IMR-90 (cell line): ENCODE data around the gene RHOBTB3. TPM values are rescaled to one million over a fixed set of nuclear protein-coding genes. Genes with fewer than 3 reads are reported as not detected.

ENCODE experiments used
- ATAC-seq: fragments of 200-7000 bp; cut with Tn5 transposase; 2 replicates; pipeline ENCODE4 v1.9.1; 2020; ENCODE audit warnings: low read depth, mild to moderate bottlenecking, moderate library complexity
- BruUV-seq: library from RNA; stranded (reverse); fragments of 400-500 nt; replicated peaks from 2 replicates; lab custom pipeline; 2021; lab: Mats Ljungman, UMichigan
- CTCF ChIA-PET: fragments of 300-600 bp; formaldehyde crosslinking; extraction: SDS; loops from one replicate; lab custom pipeline; 2021; ENCODE audit warnings: antibody characterized with exemption; lab: Yijun Ruan, JAX
- POLR2A ChIA-PET: fragments of 300-600 bp; sonication (Branson Sonifier 250); formaldehyde crosslinking; loops from one replicate; lab custom pipeline; 2022; ENCODE audit warnings: antibody characterized with exemption; ENCODE audit not compliant: unreplicated experiment; lab: Charles Lee
- DNase-seq: peaks from one replicate; pipeline ENCODE4 v3.0.0; 2013
- H2AFZ ChIP-seq: replicated peaks from 2 replicates; pipeline ENCODE3; 2013; ENCODE audit warnings: low read length, mild to moderate bottlenecking; ENCODE audit not compliant: poor library complexity
- H2AK5ac ChIP-seq: 2 replicates; pipeline ENCODE4 v1.6.1; 2013; ENCODE audit warnings: low read depth, low read length, inconsistent platforms
- H2AK9ac ChIP-seq: replicated peaks from 2 replicates; pipeline ENCODE3; 2013; ENCODE audit warnings: mild to moderate bottlenecking, low read depth, low read length, moderate library complexity; ENCODE audit not compliant: poor library complexity
- H2BK120ac ChIP-seq: 2 replicates; pipeline ENCODE4 v1.6.1; 2013; ENCODE audit warnings: low read depth, low read length, inconsistent platforms
- H2BK15ac ChIP-seq: 3 replicates; pipeline ENCODE4 v1.6.1; 2013; ENCODE audit warnings: low read depth, low read length, inconsistent platforms
- H2BK20ac ChIP-seq: 2 replicates; pipeline ENCODE4 v1.6.1; 2013; ENCODE audit warnings: low read depth, mild to moderate bottlenecking, inconsistent platforms, low read length, moderate library complexity
- H2BK5ac ChIP-seq: 2 replicates; pipeline ENCODE4 v1.6.1; 2013; ENCODE audit warnings: mild to moderate bottlenecking, low read depth, low read length, inconsistent platforms; ENCODE audit not compliant: poor library complexity, severe bottlenecking
- H3K14ac ChIP-seq: replicated peaks from 2 replicates; pipeline ENCODE4 v1.6.1; 2013; ENCODE audit warnings: low read depth, low read length, inconsistent platforms
- H3K18ac ChIP-seq: 2 replicates; pipeline ENCODE4 v1.6.1; 2013; ENCODE audit warnings: low read depth, low read length, control low read depth
- H3K23ac ChIP-seq: 2 replicates; pipeline ENCODE4 v1.6.1; 2013; ENCODE audit warnings: low read depth, low read length, inconsistent platforms
- H3K27ac ChIP-seq: 2 replicates; pipeline ENCODE4 v1.5.1; 2013; ENCODE audit warnings: mild to moderate bottlenecking, control low read depth, low read length; ENCODE audit not compliant: insufficient read depth
- H3K27me3 ChIP-seq: 2 replicates; pipeline ENCODE4 v1.6.1; 2013; ENCODE audit warnings: low read length; ENCODE audit not compliant: control insufficient read depth, insufficient read depth
- H3K36me3 ChIP-seq: 2 replicates; pipeline ENCODE4 v1.6.1; 2013; ENCODE audit warnings: low read length, mixed read lengths; ENCODE audit not compliant: control insufficient read depth, insufficient read depth
- H3K4ac ChIP-seq: 2 replicates; pipeline ENCODE4 v1.6.1; 2013; ENCODE audit warnings: low read depth, low read length, inconsistent platforms
- H3K4me1 ChIP-seq: 2 replicates; pipeline ENCODE4 v1.6.1; 2013; ENCODE audit warnings: low read length, mixed read lengths; ENCODE audit not compliant: control insufficient read depth, insufficient read depth
- H3K4me2 ChIP-seq: 2 replicates; pipeline ENCODE4 v1.6.1; 2013; ENCODE audit warnings: low read depth, mild to moderate bottlenecking, control low read depth, low read length, moderate library complexity
- H3K4me3 ChIP-seq: 2 replicates; pipeline ENCODE4 v1.5.1; 2013; ENCODE audit warnings: low read depth, mild to moderate bottlenecking, control low read depth, low read length, moderate library complexity; ENCODE audit not compliant: insufficient read depth
- H3K56ac ChIP-seq: 2 replicates; pipeline ENCODE4 v1.6.1; 2013; ENCODE audit warnings: low read length, inconsistent platforms; ENCODE audit not compliant: insufficient read depth; ENCODE audit errors: extremely low read depth
- H3K79me1 ChIP-seq, 2 experiments: 2 replicates each; pipeline ENCODE4 v1.6.1; 2013; ENCODE audit warnings: low read length in 2 of 2, inconsistent platforms in 1 of 2, low read depth in 1 of 2
- H3K9ac ChIP-seq: 2 replicates; pipeline ENCODE4 v1.6.1; 2013; ENCODE audit warnings: low read depth, low read length, control low read depth
- H3K9me1 ChIP-seq: 2 replicates; pipeline ENCODE4 v1.6.1; 2013; ENCODE audit warnings: low read length, inconsistent platforms; ENCODE audit not compliant: insufficient read depth
- H3K9me3 ChIP-seq: 2 replicates; pipeline ENCODE4 v1.6.1; 2013; ENCODE audit warnings: low read length; ENCODE audit not compliant: control insufficient read depth, insufficient read depth
- H4K20me1 ChIP-seq: 2 replicates; pipeline ENCODE4 v1.6.1; 2013; ENCODE audit warnings: low read length, inconsistent platforms; ENCODE audit not compliant: insufficient read depth
- H4K5ac ChIP-seq: 2 replicates; pipeline ENCODE4 v1.6.1; 2013; ENCODE audit warnings: mild to moderate bottlenecking, low read depth, low read length, control low read depth
- H4K8ac ChIP-seq, 2 experiments: 2 replicates each; pipeline ENCODE4 v1.6.1; 2013; ENCODE audit warnings: low read depth in 2 of 2, low read length in 2 of 2, control low read depth in 1 of 2, inconsistent platforms in 1 of 2
- H4K91ac ChIP-seq: 2 replicates; pipeline ENCODE4 v1.6.1; 2013; ENCODE audit warnings: low read depth, low read length, inconsistent platforms; ENCODE audit not compliant: insufficient read depth
- BHLHE40 ChIP-seq: fragments of 150-350 bp; IDR thresholded peaks from 2 replicates; pipeline ENCODE4 v1.6.1; 2016; ENCODE audit warnings: mild to moderate bottlenecking, low read depth, low read length
- CEBPB ChIP-seq: IDR thresholded peaks from 2 replicates; pipeline ENCODE4 v1.6.1; 2012; ENCODE audit warnings: low read depth, low read length, improper control_type of control experiment
- ELK1 ChIP-seq: fragments of 150-350 bp; IDR thresholded peaks from 2 replicates; pipeline ENCODE4 v1.6.1; 2016; ENCODE audit warnings: low read depth, mild to moderate bottlenecking, low read length, moderate library complexity, borderline replicate concordance
- MAFK ChIP-seq: IDR thresholded peaks from 2 replicates; pipeline ENCODE4 v1.6.1; 2012; ENCODE audit warnings: low read depth, low read length, improper control_type of control experiment
- WGBS, 2 experiments: methylation state at CpG; one replicate each; pipeline versions ENCODE4 v1.1.5 to v1.1.7; 2013; ENCODE audit warnings: missing lambda C conversion rate in 2 of 2; ENCODE audit not compliant: insufficient read length in 1 of 2; ENCODE audit errors: extremely low coverage in 2 of 2; 5-methylcytosine and 5-hydroxymethylcytosine counted together
- dilution Hi-C: fragments of 300-500 bp; cut with HindIII; formaldehyde crosslinking; loops from one replicate; pipeline ENCODE4 v1.14.3; 2018; ENCODE audit warnings: low sequenced_read_pairs; ENCODE audit not compliant: unreplicated experiment
- in situ Hi-C: fragments of 300-500 bp; cut with MboI; formaldehyde crosslinking; loops from 3 replicates; pipeline ENCODE4 v1.14.3; 2019; ENCODE audit warnings: low sequenced_read_pairs, inconsistent platforms, mixed read lengths
- intact Hi-C: fragments of 100-400 bp; cut with micrococcal nuclease; formaldehyde crosslinking; loops from 2 replicates; pipeline ENCODE4 v1.10.0; 2022
- polyA plus RNA-seq, 3 experiments: library from polyadenylated mRNA; depleted of rRNA; stranded (reverse); fragments of >200 nt; gene quantifications; 2 replicates each; pipeline ENCODE4 v1.2.3, GENCODE V29; 2012; ENCODE audit warnings: low replicate concordance in 1 of 3
- total RNA-seq: library from RNA; depleted of rRNA; stranded (reverse); fragments of >200 nt; gene quantifications from 2 replicates; pipeline ENCODE4 v1.2.3, GENCODE V29; 2012

Gene RHOBTB3
- total and polyA plus RNA-seq, 2 of the 4 experiments (the other 2 are of a cell fraction): 117 to 447 TPM

DNA sequence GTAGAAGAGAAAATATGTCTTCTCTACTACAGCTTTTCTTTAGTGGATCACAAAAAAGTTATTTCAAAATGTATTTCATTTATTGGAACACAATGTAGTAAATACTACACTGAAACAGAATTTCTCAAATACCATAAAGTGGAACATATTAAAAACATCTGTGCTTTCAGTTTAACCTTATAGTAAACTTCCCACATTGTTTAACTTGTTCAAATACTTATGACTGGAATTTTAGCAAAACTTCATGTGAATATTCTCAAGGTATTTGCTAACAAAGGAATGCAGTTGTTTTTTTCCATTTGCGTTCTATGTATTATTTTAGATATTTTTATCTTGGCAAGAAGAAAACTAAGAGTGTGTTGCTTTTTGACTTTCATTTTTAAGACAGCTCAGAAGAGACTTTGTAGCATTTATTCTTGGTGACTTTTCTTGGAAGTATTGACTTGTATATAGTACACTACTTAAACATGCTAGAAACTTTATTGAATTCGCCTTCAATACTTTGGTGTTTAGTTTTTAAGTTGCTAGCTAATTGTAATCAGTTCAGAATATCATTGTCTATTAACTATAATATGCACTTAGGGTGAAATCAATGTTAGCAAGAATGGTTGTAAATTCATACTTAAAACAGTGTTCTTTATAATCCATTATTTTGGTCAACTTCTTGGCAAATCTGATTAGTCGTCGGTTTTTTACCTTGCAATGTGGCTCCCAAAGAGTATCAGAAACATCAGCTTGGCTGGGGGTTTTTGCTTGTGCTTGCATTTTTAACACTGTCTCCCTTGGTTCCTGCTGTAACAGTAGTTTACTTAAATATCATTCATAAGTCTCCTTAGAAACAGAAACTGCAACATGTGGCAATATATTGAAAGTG, 5.0 kb upstream of the RHOBTB3 start:
- in situ Hi-C loops (no loop called here), dilution Hi-C loops (no loop called here), intact Hi-C loops (no loop called here)
- Histone ChIP-seq H3K27ac (peak overlapping the region; percentile 87), H3K56ac (peak overlapping the region; percentile 55; the same call in 1 of the 2 replicates), H2AK9ac (peak overlapping the region; percentile 56), H3K18ac (peak overlapping the region; percentile 91), H3K4me1 (peaks cover 19% of the 10 kb centered on the region), H2BK15ac (peak overlapping the region; percentile 96; the same call in 2 of the 3 replicates), H4K91ac (peak overlapping the region; percentile 88), H4K20me1 (no peaks in the 10 kb centered on the region), H3K14ac (peak overlapping the region; percentile 90), H4K8ac (peak overlapping the region; percentile 89 to 92; a peak in 3 of 4 replicates), H2BK20ac (peak overlapping the region; percentile 89), H3K9ac (peak overlapping the region; percentile 51), H2AK5ac (peak overlapping the region; percentile 93; the same call in 1 of the 2 replicates), H4K5ac (peak overlapping the region; percentile 90), H2BK120ac (peak overlapping the region; percentile 94), H2BK5ac (peak overlapping the region; percentile 90), H3K23ac (peak overlapping the region; percentile 90), H3K36me3 (no peaks in the 10 kb centered on the region), H3K9me3 (no peaks in the 10 kb centered on the region), H2AFZ (peak overlapping the region; percentile 66), H3K79me1 (peaks cover 0 to 16% of the 10 kb centered on the region in 2 experiments; a peak in 2 of 4 replicates), H3K4me3 (no peak overlapping the region), H3K9me1 (peaks cover 7% of the 10 kb centered on the region; the same call in 1 of the 2 replicates), H3K4me2 (peak overlapping the region; percentile 79), H3K27me3 (no peaks in the 10 kb centered on the region), H3K4ac (peak overlapping the region; percentile 94)
- TF ChIP-seq CEBPB: 0 out of 2 replicates have a peak, but pooled peaks have one; percentile 2
- peak; percentile 86 for TF ChIP-seq MAFK
- no peak for TF ChIP-seq BHLHE40
- no peak for TF ChIP-seq ELK1
- no TSS peak for BruUV-seq
- ATAC-seq: peak; percentile 8; the same call in 1 of the 2 replicates
- no CpG with 5 or more reads among the region's 4 CpGs for WGBS, 2 experiments
- POLR2A ChIA-PET: interaction anchor here (0.7 kb wide), 1 partner anchor 34 kb away, joined by 9 read pairs; no protein-coding TSS in a partner anchor
- CTCF ChIA-PET: interaction anchor here (0.6 to 3.5 kb wide), 3 partner anchors 8 to 79 kb away, joined by 3 to 16 read pairs (median 4); partner anchors contain the start of gene RFESD
- DNase-seq: peak; percentile 74
